ENCODE results near the gene ARHGAP42. TPM values are rescaled to one million over a fixed set of nuclear protein-coding genes. Genes with fewer than 3 reads are reported as not detected.

ARHGAP42 gene
- total RNA-seq, 1 donor from 2014 or later, result 21.6 TPM

DNA sequence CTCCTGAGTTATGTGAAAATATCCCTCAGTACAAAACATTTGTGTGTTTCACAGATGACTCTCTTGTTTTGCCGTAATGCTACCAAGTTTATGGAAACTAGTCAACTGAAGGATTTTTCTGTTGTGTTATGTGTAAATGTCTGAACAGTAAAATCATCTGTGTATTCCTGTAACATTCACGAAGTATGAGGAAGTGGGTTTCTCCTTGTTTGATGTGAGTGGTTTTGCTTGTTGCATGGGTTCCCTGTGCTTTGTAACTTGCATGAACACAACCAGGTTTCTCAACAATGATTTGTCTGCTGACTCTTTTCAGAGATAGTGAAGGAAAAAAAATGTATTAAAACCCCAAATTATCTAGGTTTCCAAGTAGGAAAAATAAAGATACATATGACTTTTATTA, 304.5 kb downstream of the ARHGAP42 start:
- no peak overlapping the region for H3K4me3 Mint-ChIP-seq
- H3K4me1 Mint-ChIP-seq, result no peaks in the 10 kb centered on the region
- no peaks in the 10 kb centered on the region for H3K27me3 Mint-ChIP-seq (ENCODE audit: low read depth)
- no peaks in the 10 kb centered on the region for H3K36me3 Mint-ChIP-seq (ENCODE audit: low read depth)
- no peaks in the 10 kb centered on the region for H3K9me3 Mint-ChIP-seq
- H3K27ac Mint-ChIP-seq (ENCODE audit: unreplicated experiment), result no peak overlapping the region
- DNase-seq (ENCODE audit: low read depth, low spot score), result no peak
- TF ChIP-seq, protein P1, sequence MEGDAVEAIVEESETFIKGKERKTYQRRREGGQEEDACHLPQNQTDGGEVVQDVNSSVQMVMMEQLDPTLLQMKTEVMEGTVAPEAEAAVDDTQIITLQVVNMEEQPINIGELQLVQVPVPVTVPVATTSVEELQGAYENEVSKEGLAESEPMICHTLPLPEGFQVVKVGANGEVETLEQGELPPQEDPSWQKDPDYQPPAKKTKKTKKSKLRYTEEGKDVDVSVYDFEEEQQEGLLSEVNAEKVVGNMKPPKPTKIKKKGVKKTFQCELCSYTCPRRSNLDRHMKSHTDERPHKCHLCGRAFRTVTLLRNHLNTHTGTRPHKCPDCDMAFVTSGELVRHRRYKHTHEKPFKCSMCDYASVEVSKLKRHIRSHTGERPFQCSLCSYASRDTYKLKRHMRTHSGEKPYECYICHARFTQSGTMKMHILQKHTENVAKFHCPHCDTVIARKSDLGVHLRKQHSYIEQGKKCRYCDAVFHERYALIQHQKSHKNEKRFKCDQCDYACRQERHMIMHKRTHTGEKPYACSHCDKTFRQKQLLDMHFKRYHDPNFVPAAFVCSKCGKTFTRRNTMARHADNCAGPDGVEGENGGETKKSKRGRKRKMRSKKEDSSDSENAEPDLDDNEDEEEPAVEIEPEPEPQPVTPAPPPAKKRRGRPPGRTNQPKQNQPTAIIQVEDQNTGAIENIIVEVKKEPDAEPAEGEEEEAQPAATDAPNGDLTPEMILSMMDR (conservative IDR thresholded peaks at IDR 0.05), result no peak

DNA sequence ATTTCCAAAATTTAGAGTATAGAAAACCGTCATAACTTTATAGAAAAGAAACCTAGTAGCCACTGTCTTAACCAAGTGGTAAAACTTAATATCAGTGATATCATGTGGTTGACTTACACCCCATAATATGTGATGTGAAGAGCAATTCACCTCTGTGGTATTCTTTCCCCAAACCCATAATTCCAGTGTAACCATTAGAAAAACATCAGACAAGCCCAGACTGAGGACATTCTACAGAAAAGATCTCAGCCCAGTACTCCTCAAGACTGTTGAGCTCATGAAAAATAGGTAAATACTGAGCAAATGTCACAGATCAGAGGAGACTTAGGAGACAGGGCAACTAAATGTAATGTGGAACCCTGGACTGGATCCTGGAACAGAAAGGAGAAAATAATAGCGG, 307.9 kb downstream of the ARHGAP42 start:
- H3K4me3 Mint-ChIP-seq, result no peak overlapping the region
- TF ChIP-seq, protein P1 (conservative IDR thresholded peaks at IDR 0.05), result no peak
- DNase-seq (ENCODE audit: low read depth, low spot score), result no peak
- H3K27me3 Mint-ChIP-seq (ENCODE audit: low read depth), result no peaks in the 10 kb centered on the region
- peaks cover 7% of the 10 kb centered on the region for H3K4me1 Mint-ChIP-seq
- no peak overlapping the region for H3K27ac Mint-ChIP-seq (ENCODE audit: unreplicated experiment)
- no peaks in the 10 kb centered on the region for H3K36me3 Mint-ChIP-seq (ENCODE audit: low read depth)
- no peaks in the 10 kb centered on the region for H3K9me3 Mint-ChIP-seq

DNA sequence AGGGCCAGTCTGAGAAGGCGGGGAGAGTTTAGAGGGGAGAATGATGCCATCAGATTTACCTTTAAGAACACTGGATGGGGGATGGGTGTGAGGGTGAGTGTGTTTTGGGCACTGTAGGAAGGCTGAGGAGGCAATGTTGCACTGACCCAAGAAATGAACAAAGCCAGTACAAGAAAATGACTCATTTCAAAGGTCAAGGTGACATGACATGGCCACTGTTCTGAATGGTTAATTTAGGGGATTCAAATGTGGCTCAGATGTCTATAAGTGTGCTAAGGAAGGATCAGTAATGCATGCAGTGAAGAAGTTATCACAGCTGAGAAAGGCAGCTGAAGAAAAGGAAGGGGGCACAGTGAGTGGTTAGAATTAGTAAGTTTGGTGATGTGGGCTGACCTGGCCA, 312.7 kb downstream of the ARHGAP42 start:
- TF ChIP-seq, protein P1 (conservative IDR thresholded peaks at IDR 0.05), result no peak
- Mint-ChIP-seq H3K36me3 (ENCODE audit: low read depth) (no peaks in the 10 kb centered on the region), H3K27me3 (ENCODE audit: low read depth) (no peaks in the 10 kb centered on the region), H3K4me3 (no peak overlapping the region), H3K9me3 (no peaks in the 10 kb centered on the region), H3K27ac (ENCODE audit: unreplicated experiment) (no peak overlapping the region), H3K4me1 (peaks cover 7% of the 10 kb centered on the region)
- no peak for DNase-seq (ENCODE audit: low read depth, low spot score)

DNA sequence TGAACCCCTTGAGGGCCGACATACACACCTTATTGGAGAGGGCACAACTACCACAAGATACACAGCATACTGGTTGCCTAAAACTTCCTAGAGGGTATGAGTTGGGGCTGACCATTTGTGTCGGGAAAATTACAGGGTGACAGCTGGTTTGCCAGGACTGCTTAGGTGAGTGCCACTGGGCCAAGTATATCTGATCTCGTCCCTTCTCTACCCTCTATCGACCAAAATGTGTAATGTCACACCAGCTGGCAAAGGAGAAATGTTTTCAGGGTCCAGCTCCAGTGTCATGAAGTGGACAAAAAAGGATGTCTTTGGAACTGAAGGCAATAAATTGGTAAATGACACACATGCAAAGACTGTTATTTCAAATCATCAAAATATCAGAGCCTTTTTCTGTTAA, 316.4 kb downstream of the ARHGAP42 start:
- DNase-seq (ENCODE audit: low read depth, low spot score), result no peak
- TF ChIP-seq, protein P1 (conservative IDR thresholded peaks at IDR 0.05), result no peak
- H3K36me3 Mint-ChIP-seq (ENCODE audit: low read depth), result no peaks in the 10 kb centered on the region
- no peak overlapping the region for H3K4me3 Mint-ChIP-seq
- H3K9me3 Mint-ChIP-seq, result no peaks in the 10 kb centered on the region
- H3K4me1 Mint-ChIP-seq, result peaks cover 7% of the 10 kb centered on the region
- no peaks in the 10 kb centered on the region for H3K27me3 Mint-ChIP-seq (ENCODE audit: low read depth)
- H3K27ac Mint-ChIP-seq (ENCODE audit: unreplicated experiment), result no peak overlapping the region

DNA sequence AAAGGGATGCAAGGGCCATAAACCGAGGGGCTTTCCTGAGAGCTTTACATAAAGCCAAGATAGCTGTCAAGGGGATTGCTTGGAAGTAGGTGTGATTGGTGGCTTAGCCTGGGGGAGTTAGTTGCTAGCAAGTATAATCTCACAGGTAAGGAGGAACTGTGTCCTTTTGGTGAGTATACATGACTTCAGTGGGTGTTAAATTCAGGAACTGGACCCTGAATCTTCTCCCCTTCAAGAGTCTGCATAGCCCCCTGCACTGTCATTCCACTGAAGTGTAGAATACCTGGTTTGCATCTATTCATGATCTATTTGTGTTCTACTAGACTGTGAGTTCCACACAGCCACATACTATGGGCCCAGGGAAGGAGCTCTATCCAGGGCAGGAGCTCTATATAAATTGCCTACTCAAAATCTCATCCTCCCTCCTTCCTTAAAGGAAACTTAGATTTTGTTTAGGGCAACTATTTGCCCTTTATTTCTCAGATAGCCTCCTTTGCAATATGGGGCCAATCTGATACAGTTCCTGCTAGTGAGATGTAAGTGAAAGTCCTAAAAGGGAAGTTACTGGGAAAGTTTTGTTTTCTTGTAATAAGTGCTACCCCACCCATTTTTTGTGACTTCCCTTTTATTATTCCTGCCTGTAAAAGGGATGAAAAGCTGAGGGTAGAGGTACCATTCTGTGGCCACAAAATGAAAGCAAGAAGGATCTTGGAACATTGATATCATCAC, 322.0 kb downstream of the ARHGAP42 start:
- no peak overlapping the region for H3K27ac Mint-ChIP-seq (ENCODE audit: unreplicated experiment)
- H3K27me3 Mint-ChIP-seq (ENCODE audit: low read depth), result no peaks in the 10 kb centered on the region
- no peak overlapping the region for H3K4me3 Mint-ChIP-seq
- no peak for DNase-seq (ENCODE audit: low read depth, low spot score)
- TF ChIP-seq, protein P1 (conservative IDR thresholded peaks at IDR 0.05), result no peak
- no peaks in the 10 kb centered on the region for H3K36me3 Mint-ChIP-seq (ENCODE audit: low read depth)
- H3K4me1 Mint-ChIP-seq, result no peaks in the 10 kb centered on the region
- no peaks in the 10 kb centered on the region for H3K9me3 Mint-ChIP-seq
